SK-N-MC (cell line): Measurements from ENCODE around the gene ASB15.

Experiments used
- EZH2 ChIP-seq: fragments of 200-600 bp; sonication (generic); IDR thresholded peaks from one replicate; pipeline ENCODE4 v1.6.1; 2017; ENCODE audit warnings: antibody characterized with exemption
- POLR2AphosphoS5 ChIP-seq: IDR thresholded peaks from 2 replicates; pipeline ENCODE4 v1.6.1; 2012; ENCODE audit warnings: mild to moderate bottlenecking, low read depth, low read length, borderline replicate concordance

GRCh38 chr7:123570390-123571182, 31.0 kb upstream of the ASB15 start:
- TF ChIP-seq POLR2AphosphoS5 (no peak), EZH2 (no peak)
